Mesothelial cell of epicardium (in vitro differentiated cells): ENCODE results near the gene AHCY. TPM values are rescaled to one million over a fixed set of nuclear protein-coding genes. Genes with fewer than 3 reads are reported as not detected.

Experiments used
- DNase-seq, 2 experiments: peaks; one replicate each; pipeline ENCODE4 v3.0.0; 2021; ENCODE audit warnings: low spot score in 2 of 2; ENCODE audit not compliant: unreplicated experiment in 2 of 2
- H3K27ac Mint-ChIP-seq: 2 replicates; pipeline ENCODE4 v1.8.0; 2021; ENCODE audit warnings: mixed read lengths
- H3K27me3 Mint-ChIP-seq: 2 replicates; pipeline ENCODE4 v1.8.0; 2021; ENCODE audit warnings: low read depth, mixed read lengths
- H3K36me3 Mint-ChIP-seq: 2 replicates; pipeline ENCODE4 v1.8.0; 2021; ENCODE audit warnings: mixed read lengths
- H3K4me1 Mint-ChIP-seq: 2 replicates; pipeline ENCODE4 v1.8.0; 2021; ENCODE audit warnings: mixed read lengths
- H3K4me3 Mint-ChIP-seq: 2 replicates; pipeline ENCODE4 v1.8.0; 2021; ENCODE audit warnings: mild to moderate bottlenecking, moderate library complexity, mixed read lengths
- H3K9me3 Mint-ChIP-seq: 2 replicates; pipeline ENCODE4 v1.8.0; 2021; ENCODE audit warnings: mixed read lengths
- total RNA-seq: library from RNA; stranded (reverse); gene quantifications from 3 replicates; pipeline ENCODE4 v1.2.1, GENCODE V29; 2021
- TF ChIP-seq, protein P1 (sequence below): fragments of 200-600 bp; sonication (generic); IDR thresholded peaks from one replicate; pipeline ENCODE4 v1.5.0; 2021; ENCODE audit warnings: antibody characterized with exemption; ENCODE audit not compliant: unreplicated experiment

The AHCY gene
- total RNA-seq, 1 donor from 2014 or later, result 150 TPM

- Mint-ChIP-seq H3K4me1 (peaks cover 4% of the 10 kb centered on the region), H3K9me3 (no peaks in the 10 kb centered on the region)
Observed at GRCh38 chr20:34296468-34296867, 6.7 kb downstream of the AHCY start.

GRCh38 chr20:34295284-34295683, 7.9 kb downstream of the AHCY start:
- no peaks in the 10 kb centered on the region for H3K27me3 Mint-ChIP-seq
- no peak overlapping the region for H3K4me3 Mint-ChIP-seq
- TF ChIP-seq, protein P1, sequence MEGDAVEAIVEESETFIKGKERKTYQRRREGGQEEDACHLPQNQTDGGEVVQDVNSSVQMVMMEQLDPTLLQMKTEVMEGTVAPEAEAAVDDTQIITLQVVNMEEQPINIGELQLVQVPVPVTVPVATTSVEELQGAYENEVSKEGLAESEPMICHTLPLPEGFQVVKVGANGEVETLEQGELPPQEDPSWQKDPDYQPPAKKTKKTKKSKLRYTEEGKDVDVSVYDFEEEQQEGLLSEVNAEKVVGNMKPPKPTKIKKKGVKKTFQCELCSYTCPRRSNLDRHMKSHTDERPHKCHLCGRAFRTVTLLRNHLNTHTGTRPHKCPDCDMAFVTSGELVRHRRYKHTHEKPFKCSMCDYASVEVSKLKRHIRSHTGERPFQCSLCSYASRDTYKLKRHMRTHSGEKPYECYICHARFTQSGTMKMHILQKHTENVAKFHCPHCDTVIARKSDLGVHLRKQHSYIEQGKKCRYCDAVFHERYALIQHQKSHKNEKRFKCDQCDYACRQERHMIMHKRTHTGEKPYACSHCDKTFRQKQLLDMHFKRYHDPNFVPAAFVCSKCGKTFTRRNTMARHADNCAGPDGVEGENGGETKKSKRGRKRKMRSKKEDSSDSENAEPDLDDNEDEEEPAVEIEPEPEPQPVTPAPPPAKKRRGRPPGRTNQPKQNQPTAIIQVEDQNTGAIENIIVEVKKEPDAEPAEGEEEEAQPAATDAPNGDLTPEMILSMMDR, result no peak
- DNase-seq, result no peak
- peaks cover 39% of the 10 kb centered on the region for H3K36me3 Mint-ChIP-seq
- H3K9me3 Mint-ChIP-seq, result no peaks in the 10 kb centered on the region
- H3K4me1 Mint-ChIP-seq, result no peaks in the 10 kb centered on the region
- no peak overlapping the region for H3K27ac Mint-ChIP-seq

More at GRCh38 chr20:34296468-34296867, 6.7 kb downstream of the AHCY start:
- no peak for DNase-seq
- Mint-ChIP-seq H3K27me3 (no peaks in the 10 kb centered on the region), H3K36me3 (peaks cover 30% of the 10 kb centered on the region), H3K4me3 (no peak overlapping the region), H3K27ac (no peak overlapping the region)
- TF ChIP-seq, protein P1, result no peak

DNA sequence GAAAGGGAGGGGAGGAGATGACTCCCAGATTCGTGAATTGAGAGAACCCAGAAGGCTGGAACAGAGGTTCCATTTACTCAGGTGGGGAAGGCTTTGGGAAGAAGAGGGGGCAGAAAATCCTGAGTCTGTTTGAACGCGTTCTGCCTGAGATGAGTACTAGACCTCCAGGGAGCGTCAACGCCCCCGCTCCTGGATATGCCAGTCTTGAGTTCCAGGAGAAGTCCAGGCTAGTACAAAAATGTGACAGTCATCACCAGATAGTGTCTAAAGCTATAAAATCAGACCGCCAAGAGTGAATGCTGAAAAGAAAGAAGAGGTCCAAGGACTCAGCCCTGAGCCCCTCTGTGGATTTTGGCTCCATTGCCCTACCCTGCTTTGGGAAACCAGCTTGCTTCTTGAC, 8.6 kb downstream of the AHCY start:
- Mint-ChIP-seq H3K4me3 (no peak overlapping the region), H3K36me3 (peaks cover 45% of the 10 kb centered on the region), H3K27ac (no peak overlapping the region), H3K9me3 (no peaks in the 10 kb centered on the region), H3K4me1 (no peaks in the 10 kb centered on the region), H3K27me3 (no peaks in the 10 kb centered on the region)
- DNase-seq, result no peak
- TF ChIP-seq, protein P1, result no peak

GRCh38 chr20:34293589-34293988, 9.6 kb downstream of the AHCY start:
- TF ChIP-seq, protein P1, result no peak
- Mint-ChIP-seq H3K4me3 (no peak overlapping the region), H3K27me3 (no peaks in the 10 kb centered on the region), H3K9me3 (no peaks in the 10 kb centered on the region), H3K27ac (no peak overlapping the region), H3K36me3 (peaks cover 47% of the 10 kb centered on the region), H3K4me1 (no peaks in the 10 kb centered on the region)
- DNase-seq, result no peak

DNA sequence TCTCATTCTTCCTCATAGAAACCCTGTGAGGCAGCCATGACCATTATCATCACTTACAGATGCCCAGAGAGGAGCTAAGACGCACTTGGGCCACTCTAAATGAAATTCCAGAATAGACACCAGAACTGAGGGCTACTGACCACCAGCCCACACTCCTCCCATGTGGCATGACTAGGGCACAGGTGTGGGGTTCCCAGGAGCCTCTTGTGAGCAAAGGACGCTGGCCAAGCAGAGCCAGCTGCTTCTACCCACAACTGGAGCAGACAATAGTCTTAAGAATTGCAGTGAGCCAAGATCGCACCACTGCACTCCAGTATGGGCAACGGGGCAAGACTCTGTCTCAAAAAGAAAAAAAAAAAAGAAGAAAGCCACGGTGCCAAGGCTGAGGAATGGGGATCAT, 10.0 kb downstream of the AHCY start:
- Mint-ChIP-seq H3K27ac (no peak overlapping the region), H3K36me3 (peaks cover 50% of the 10 kb centered on the region), H3K27me3 (no peaks in the 10 kb centered on the region), H3K4me3 (no peak overlapping the region), H3K9me3 (no peaks in the 10 kb centered on the region), H3K4me1 (no peaks in the 10 kb centered on the region)
- TF ChIP-seq, protein P1, result no peak
- DNase-seq, result no peak

DNA sequence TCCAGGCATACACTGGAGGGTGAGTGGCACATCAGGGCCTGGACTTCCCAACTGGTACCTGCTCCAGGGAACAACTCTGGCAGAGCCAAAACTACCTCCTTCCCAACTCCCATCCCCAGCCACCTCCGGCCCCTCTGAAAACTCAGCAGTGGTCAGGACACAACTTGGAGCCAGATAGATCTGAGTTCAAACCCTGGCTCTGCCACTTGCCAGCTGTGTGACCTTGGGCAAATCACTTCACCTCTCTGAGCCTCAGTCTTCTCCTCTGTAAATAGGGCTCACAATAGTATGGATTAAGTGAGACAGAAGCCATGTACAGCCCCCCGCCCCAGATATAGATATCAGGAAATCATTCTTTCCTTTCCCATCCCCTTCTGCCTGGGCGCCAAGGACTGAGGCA, 10.7 kb downstream of the AHCY start:
- Mint-ChIP-seq H3K4me3 (no peak overlapping the region), H3K27ac (no peak overlapping the region), H3K4me1 (no peaks in the 10 kb centered on the region), H3K9me3 (no peaks in the 10 kb centered on the region), H3K36me3 (peaks cover 51% of the 10 kb centered on the region), H3K27me3 (no peaks in the 10 kb centered on the region)
- DNase-seq, result no peak
- TF ChIP-seq, protein P1, result no peak
